Vagina (tissue), 2 donors: ENCODE results near the gene CCDC92. TPM values are rescaled to one million over a fixed set of nuclear protein-coding genes. Genes with fewer than 3 reads are reported as not detected.

Source experiments
- DNase-seq, 2 donors: peaks; one replicate each; pipeline ENCODE4 v3.0.0-alpha.2; 2017; ENCODE audit errors: extremely low spot score in 2 of 2
- H3K27ac ChIP-seq: fragments of 200-600 bp; sonication (generic); one replicate; pipeline ENCODE4 v1.5.1; 2019
- H3K27me3 ChIP-seq: fragments of 200-600 bp; sonication (generic); one replicate; pipeline ENCODE4 v1.5.1; 2019
- H3K36me3 ChIP-seq, 2 donors: fragments of 200-600 bp; sonication (generic); one replicate each; pipeline ENCODE4 v1.5.1; 2017 to 2019
- H3K4me1 ChIP-seq: fragments of 200-600 bp; sonication (generic); one replicate; pipeline ENCODE4 v1.5.1; 2019
- H3K4me3 ChIP-seq, 2 donors: fragments of 200-600 bp; sonication (generic); 1 replicate in 1 of 2; 2 replicates in 1 of 2; pipeline ENCODE4 v1.5.1; 2016 to 2019
- H3K9me3 ChIP-seq: fragments of 200-600 bp; sonication (generic); one replicate; pipeline ENCODE4 v1.5.1; 2019
- CTCF ChIP-seq, 3 experiments: fragments of 450-650 bp in 2 of 3; fragments of 200-600 bp in 1 of 3; sonication (generic) in 1 of 3; IDR thresholded peaks; one replicate each; pipeline ENCODE4 v1.5.1; 2017 to 2019; ENCODE audit warnings: antibody characterized with exemption in 3 of 3, mild to moderate bottlenecking in 2 of 3, moderate library complexity in 2 of 3
- POLR2A ChIP-seq, 2 donors: fragments of 450-650 bp; IDR thresholded peaks; one replicate each; pipeline ENCODE4 v1.6.1; 2017; ENCODE audit warnings: antibody characterized with exemption in 2 of 2, mild to moderate bottlenecking in 2 of 2, moderate library complexity in 2 of 2
- POLR2AphosphoS5 ChIP-seq, 2 donors: sonication (generic); formaldehyde crosslinking; IDR thresholded peaks; one replicate each; pipeline ENCODE4 v1.9.0; 2017; ENCODE audit warnings: antibody characterized with exemption in 2 of 2, mild to moderate bottlenecking in 2 of 2, low read depth in 1 of 2; ENCODE audit not compliant: insufficient read depth in 1 of 2
- intact Hi-C: fragments of 100-400 bp; cut with DNase I; formaldehyde crosslinking; loops from one replicate; pipeline ENCODE4 v1.15.1; 2023
- total RNA-seq: library from RNA; depleted of rRNA; stranded (reverse); fragments of >200 nt; gene quantifications from one replicate; pipeline ENCODE4 v1.2.3, GENCODE V29; 2016

CCDC92 gene
- total RNA-seq, 1 donor from 2014 or later: 21.6 TPM

GRCh38 chr12:123944696-123945095 is 27.9 kb downstream of the CCDC92 start:
- intact Hi-C loops: no loop called here
- TF ChIP-seq CTCF (IDR thresholded peaks at IDR 0.05): no peak
- no peak overlapping the region for H3K27ac ChIP-seq
- DNase-seq: peak in 1 of 2 donors; percentile 91
- no peak overlapping the region for H3K4me3 ChIP-seq
- H3K4me1 ChIP-seq: no peaks in the 10 kb centered on the region
- H3K27me3 ChIP-seq: no peaks in the 10 kb centered on the region
- no peaks in the 10 kb centered on the region for H3K9me3 ChIP-seq
- H3K36me3 ChIP-seq: peaks cover 0 to 37% of the 10 kb centered on the region in 2 donors

DNA sequence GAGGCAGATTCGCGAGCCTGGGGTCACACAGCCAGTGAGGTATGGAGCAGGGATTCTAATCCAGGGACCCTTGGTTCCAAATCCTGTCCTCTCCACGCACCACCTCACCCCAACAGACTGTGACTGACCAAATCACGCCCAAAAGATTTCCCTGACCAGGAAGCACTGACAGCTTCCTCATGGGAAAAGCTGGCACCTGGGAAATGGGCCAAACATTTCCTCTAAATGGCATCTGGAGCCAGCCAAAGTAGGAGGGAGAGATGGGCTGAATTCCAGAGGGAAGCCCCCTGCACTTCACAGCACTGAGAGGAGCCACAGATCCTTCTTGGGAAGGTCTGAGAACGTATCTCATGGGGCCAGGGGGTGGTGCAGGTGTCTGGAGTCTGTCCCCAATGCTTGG is 28.8 kb downstream of the CCDC92 start:
- H3K36me3 ChIP-seq: peaks cover 0 to 40% of the 10 kb centered on the region in 2 donors
- H3K9me3 ChIP-seq: no peaks in the 10 kb centered on the region
- intact Hi-C loops: no loop called here
- DNase-seq: no peak
- H3K4me1 ChIP-seq: no peaks in the 10 kb centered on the region
- no peak overlapping the region for H3K27ac ChIP-seq
- no peaks in the 10 kb centered on the region for H3K27me3 ChIP-seq
- H3K4me3 ChIP-seq: no peak overlapping the region
- no peak for TF ChIP-seq CTCF (IDR thresholded peaks at IDR 0.05)
- TF ChIP-seq POLR2A (IDR thresholded peaks at IDR 0.05): no peak
- TF ChIP-seq POLR2AphosphoS5 (IDR thresholded peaks at IDR 0.05; ENCODE audit: insufficient read depth in 1 of 2, low read depth in 1 of 2): no peak

- no peak overlapping the region for H3K27ac ChIP-seq
- H3K4me3 ChIP-seq: no peak overlapping the region
- DNase-seq: no peak
- no peak for TF ChIP-seq POLR2AphosphoS5 (IDR thresholded peaks at IDR 0.05; ENCODE audit: insufficient read depth in 1 of 2, low read depth in 1 of 2)
- no peak for TF ChIP-seq CTCF (IDR thresholded peaks at IDR 0.05)
- TF ChIP-seq POLR2A (IDR thresholded peaks at IDR 0.05): no peak
- no peaks in the 10 kb centered on the region for H3K9me3 ChIP-seq
- H3K4me1 ChIP-seq: no peaks in the 10 kb centered on the region
- no peaks in the 10 kb centered on the region for H3K27me3 ChIP-seq
- intact Hi-C loops: no loop called here
- peaks cover 0 to 40% of the 10 kb centered on the region in 2 donors for H3K36me3 ChIP-seq
Observed at GRCh38 chr12:123942911-123943648, 29.6 kb downstream of the CCDC92 start.

DNA sequence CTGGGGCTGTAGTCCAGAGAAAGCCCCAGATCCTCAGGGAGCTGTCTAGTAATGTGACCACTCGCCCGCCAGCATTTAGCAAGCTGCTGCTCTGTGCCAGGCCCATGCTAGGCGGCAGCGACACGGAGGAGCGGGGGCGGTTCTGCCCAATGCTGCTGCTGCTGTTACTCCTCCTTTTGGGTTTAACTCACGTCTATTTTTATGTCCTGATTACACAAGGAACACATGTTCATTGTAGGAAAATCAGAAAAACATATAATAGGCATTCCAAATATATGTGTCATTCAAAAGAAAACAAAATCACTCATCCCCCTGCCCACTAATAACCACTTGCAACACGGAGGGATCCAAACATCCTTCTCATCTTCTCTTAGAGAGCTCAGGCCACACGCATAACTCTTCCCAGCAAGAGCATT is 30.4 kb downstream of the CCDC92 start:
- H3K27me3 ChIP-seq: no peaks in the 10 kb centered on the region
- H3K4me3 ChIP-seq: no peak overlapping the region
- no peak overlapping the region for H3K27ac ChIP-seq
- DNase-seq: no peak
- no peak for TF ChIP-seq POLR2AphosphoS5 (IDR thresholded peaks at IDR 0.05; ENCODE audit: insufficient read depth in 1 of 2, low read depth in 1 of 2)
- TF ChIP-seq POLR2A (IDR thresholded peaks at IDR 0.05): no peak
- TF ChIP-seq CTCF (IDR thresholded peaks at IDR 0.05): no peak
- peaks cover 0 to 42% of the 10 kb centered on the region in 2 donors for H3K36me3 ChIP-seq
- no peaks in the 10 kb centered on the region for H3K4me1 ChIP-seq
- intact Hi-C loops: no loop called here
- H3K9me3 ChIP-seq: no peaks in the 10 kb centered on the region

GRCh38 chr12:123941624-123942237 is 30.9 kb downstream of the CCDC92 start:
- H3K36me3 ChIP-seq: peaks cover 0 to 47% of the 10 kb centered on the region in 2 donors
- intact Hi-C loops: no loop called here
- TF ChIP-seq POLR2A (IDR thresholded peaks at IDR 0.05) (no peak), POLR2AphosphoS5 (IDR thresholded peaks at IDR 0.05; ENCODE audit: insufficient read depth in 1 of 2, low read depth in 1 of 2) (no peak), CTCF (IDR thresholded peaks at IDR 0.05) (no peak)
- H3K4me3 ChIP-seq: no peak overlapping the region
- no peak for DNase-seq
- no peaks in the 10 kb centered on the region for H3K4me1 ChIP-seq
- no peaks in the 10 kb centered on the region for H3K9me3 ChIP-seq
- no peaks in the 10 kb centered on the region for H3K27me3 ChIP-seq
- no peak overlapping the region for H3K27ac ChIP-seq
